GM19452 (cell line): Measurements from ENCODE around the gene FN3K.
"Not testable (repeated sequence)": the region's sequence is repeated elsewhere in the genome, so short reads cannot be mapped to it uniquely, and the experiment has no call there.

Source experiments
- ATAC-seq: cut with Tn5 transposase; IDR thresholded peaks from one replicate; pipeline ENCODE4 v1.9.1; 2021; ENCODE audit not compliant: unreplicated experiment

Gene FN3K

GRCh38 chr17:82772026-82772425, 36.6 kb downstream of the FN3K start:
- ATAC-seq: no peak

GRCh38 chr17:82774456-82774855, 39.0 kb downstream of the FN3K start:
- ATAC-seq: not testable (repeated sequence)

GRCh38 chr17:82775001-82775823, 39.8 kb downstream of the FN3K start:
- ATAC-seq: no peak

- ATAC-seq: no peak
These were observed 41.0 kb downstream of the FN3K start for GRCh38 chr17:82776454-82776853.

GRCh38 chr17:82777778-82778375, 42.5 kb downstream of the FN3K start:
- not testable (repeated sequence) for ATAC-seq

- ATAC-seq: no peak
These were observed 44.1 kb downstream of the FN3K start for GRCh38 chr17:82779541-82779940.

- ATAC-seq: no peak
These were observed 44.8 kb downstream of the FN3K start for GRCh38 chr17:82780195-82780594.

GRCh38 chr17:82780971-82781893, 45.8 kb downstream of the FN3K start:
- no peak for ATAC-seq

- ATAC-seq: no peak
These were observed 46.5 kb downstream of the FN3K start for GRCh38 chr17:82781894-82782274.

- ATAC-seq: no peak
These were observed 47.3 kb downstream of the FN3K start for GRCh38 chr17:82782657-82783207.

GRCh38 chr17:82783498-82783897, 48.1 kb downstream of the FN3K start:
- ATAC-seq: no peak

GRCh38 chr17:82785581-82785980, 50.2 kb downstream of the FN3K start:
- ATAC-seq: not testable (repeated sequence)

- no peak for ATAC-seq
These were observed 51.0 kb downstream of the FN3K start for GRCh38 chr17:82786427-82786826.

- ATAC-seq: no peak
These were observed 51.9 kb downstream of the FN3K start for GRCh38 chr17:82787081-82787848.

GRCh38 chr17:82788206-82789001, 53.0 kb downstream of the FN3K start:
- ATAC-seq: no peak

GRCh38 chr17:82789051-82789592, 53.7 kb downstream of the FN3K start:
- no peak for ATAC-seq

- no peak for ATAC-seq
These were observed 54.4 kb downstream of the FN3K start for GRCh38 chr17:82789806-82790205.

- no peak for ATAC-seq
These were observed 55.0 kb downstream of the FN3K start for GRCh38 chr17:82790391-82790790.

- ATAC-seq: no peak
These were observed 56.1 kb downstream of the FN3K start for GRCh38 chr17:82791532-82791931.
